Keratinocyte (primary cell): ENCODE data around the gene STIMATE.

Source experiments
- EZH2 ChIP-seq: IDR thresholded peaks from one replicate; pipeline ENCODE4 v1.6.1; 2012; ENCODE audit warnings: inconsistent platforms, mild to moderate bottlenecking, low read length, moderate library complexity
- TF ChIP-seq, protein P1 (sequence below), 3 experiments: IDR thresholded peaks in 1 of 3; conservative IDR thresholded peaks in 1 of 3; optimal IDR thresholded peaks in 1 of 3; 2 replicates in 2 of 3; 3 replicates in 1 of 3; pipeline versions ENCODE3 to v1.5.1; 2011; ENCODE audit warnings: low read length in 3 of 3, mild to moderate bottlenecking in 3 of 3, moderate library complexity in 2 of 3, control low read depth in 1 of 3, inconsistent platforms in 1 of 3; ENCODE audit not compliant: insufficient read depth in 2 of 3; ENCODE audit errors: extremely low read depth in 1 of 3

- TF ChIP-seq, protein P1, sequence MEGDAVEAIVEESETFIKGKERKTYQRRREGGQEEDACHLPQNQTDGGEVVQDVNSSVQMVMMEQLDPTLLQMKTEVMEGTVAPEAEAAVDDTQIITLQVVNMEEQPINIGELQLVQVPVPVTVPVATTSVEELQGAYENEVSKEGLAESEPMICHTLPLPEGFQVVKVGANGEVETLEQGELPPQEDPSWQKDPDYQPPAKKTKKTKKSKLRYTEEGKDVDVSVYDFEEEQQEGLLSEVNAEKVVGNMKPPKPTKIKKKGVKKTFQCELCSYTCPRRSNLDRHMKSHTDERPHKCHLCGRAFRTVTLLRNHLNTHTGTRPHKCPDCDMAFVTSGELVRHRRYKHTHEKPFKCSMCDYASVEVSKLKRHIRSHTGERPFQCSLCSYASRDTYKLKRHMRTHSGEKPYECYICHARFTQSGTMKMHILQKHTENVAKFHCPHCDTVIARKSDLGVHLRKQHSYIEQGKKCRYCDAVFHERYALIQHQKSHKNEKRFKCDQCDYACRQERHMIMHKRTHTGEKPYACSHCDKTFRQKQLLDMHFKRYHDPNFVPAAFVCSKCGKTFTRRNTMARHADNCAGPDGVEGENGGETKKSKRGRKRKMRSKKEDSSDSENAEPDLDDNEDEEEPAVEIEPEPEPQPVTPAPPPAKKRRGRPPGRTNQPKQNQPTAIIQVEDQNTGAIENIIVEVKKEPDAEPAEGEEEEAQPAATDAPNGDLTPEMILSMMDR (optimal IDR thresholded peaks at IDR 0.05 in 1 of 3, IDR thresholded peaks at IDR 0.05 in 1 of 3, conservative IDR thresholded peaks at IDR 0.05 in 1 of 3; ENCODE audit: extremely low read depth in 1 of 3, insufficient read depth in 2 of 3, low read length in 3 of 3), result no peak
- no peak for TF ChIP-seq EZH2
These were observed 66.7 kb downstream of the STIMATE start, which contains the start of gene ITIH4 for GRCh38 chr3:52830535-52831258.
